MM.1S (cell line): ENCODE data around the gene THADA.

Experiments used
- DNase-seq: peaks from one replicate; pipeline ENCODE4 v3.0.0-alpha.2; 2015
- H2AFZ ChIP-seq: fragments of 300-600 bp; sonication (generic); 2 replicates; pipeline ENCODE4 v1.6.0; 2016; ENCODE audit warnings: antibody characterized with exemption, low read length
- H3F3A ChIP-seq: fragments of 300-600 bp; sonication (generic); 2 replicates; pipeline ENCODE4 v1.6.1; 2016; ENCODE audit warnings: mild to moderate bottlenecking, antibody characterized with exemption, low read length, moderate library complexity, mixed read lengths; ENCODE audit not compliant: insufficient read depth
- H3K27ac ChIP-seq: fragments of 300-600 bp; sonication (generic); 2 replicates; pipeline ENCODE4 v1.5.1; 2016; ENCODE audit warnings: mild to moderate bottlenecking, low read length
- H3K27me3 ChIP-seq: fragments of 300-600 bp; sonication (generic); replicated peaks from 2 replicates; pipeline ENCODE4 v1.6.0; 2016; ENCODE audit warnings: low read length; ENCODE audit not compliant: insufficient read depth
- H3K36me3 ChIP-seq: fragments of 300-600 bp; sonication (generic); replicated peaks from 2 replicates; pipeline ENCODE4 v1.6.1; 2016; ENCODE audit warnings: mild to moderate bottlenecking, low read length, mixed read lengths; ENCODE audit not compliant: insufficient read depth
- H3K4me1 ChIP-seq: fragments of 300-600 bp; sonication (generic); 2 replicates; pipeline ENCODE4 v1.6.1; 2016; ENCODE audit warnings: low read length, mixed read lengths
- H3K4me2 ChIP-seq: fragments of 300-600 bp; sonication (generic); 2 replicates; pipeline ENCODE4 v1.6.0; 2016; ENCODE audit warnings: low read depth, low read length
- H3K4me3 ChIP-seq: fragments of 300-600 bp; sonication (generic); 2 replicates; pipeline ENCODE4 v1.5.1; 2016; ENCODE audit warnings: low read length, mixed read lengths
- H3K79me2 ChIP-seq: fragments of 300-600 bp; sonication (generic); 2 replicates; pipeline ENCODE4 v1.6.1; 2016; ENCODE audit warnings: mixed run types, low read length, mixed read lengths
- H3K9ac ChIP-seq: fragments of 300-600 bp; sonication (generic); 2 replicates; pipeline ENCODE4 v1.6.1; 2016; ENCODE audit warnings: low read length, mixed read lengths
- H3K9me2 ChIP-seq: fragments of 300-600 bp; sonication (generic); replicated peaks from 2 replicates; pipeline ENCODE4 v1.6.1; 2016; ENCODE audit warnings: mild to moderate bottlenecking, low read length, mixed read lengths; ENCODE audit not compliant: insufficient read depth
- H3K9me3 ChIP-seq: fragments of 300-600 bp; sonication (generic); replicated peaks from 2 replicates; pipeline ENCODE4 v1.6.1; 2016; ENCODE audit warnings: mild to moderate bottlenecking, low read length, mixed read lengths; ENCODE audit not compliant: insufficient read depth
- H4K20me1 ChIP-seq: fragments of 300-600 bp; sonication (generic); 2 replicates; pipeline ENCODE4 v1.6.1; 2016; ENCODE audit warnings: mild to moderate bottlenecking, low read length, moderate library complexity, mixed read lengths; ENCODE audit not compliant: insufficient read depth
- CTCF ChIP-seq: fragments of 300-600 bp; sonication (generic); IDR thresholded peaks from 2 replicates; pipeline ENCODE4 v1.5.1; 2016; ENCODE audit warnings: antibody characterized with exemption, low read length, mixed read lengths
- EZH2 ChIP-seq: fragments of 300-600 bp; sonication (generic); optimal IDR thresholded peaks from 2 replicates; pipeline ENCODE3; 2017; ENCODE audit warnings: low read depth, mild to moderate bottlenecking, antibody characterized with exemption, low read length, mixed read lengths
- EZH2phosphoT487 ChIP-seq: fragments of 300-600 bp; sonication (generic); IDR thresholded peaks from 2 replicates; pipeline ENCODE4 v1.6.1; 2018; ENCODE audit warnings: antibody characterized with exemption, low read length

The THADA gene

GRCh38 chr2:43238813-43239212 is 357.0 kb downstream of the THADA start:
- Histone ChIP-seq H3K9ac (no peak overlapping the region), H2AFZ (no peak overlapping the region), H3K79me2 (no peaks in the 10 kb centered on the region), H3K4me2 (no peak overlapping the region), H3F3A (no peaks in the 10 kb centered on the region), H3K9me3 (no peaks in the 10 kb centered on the region), H3K4me1 (no peaks in the 10 kb centered on the region), H3K4me3 (no peak overlapping the region), H3K27me3 (no peaks in the 10 kb centered on the region), H3K36me3 (no peaks in the 10 kb centered on the region), H3K9me2 (no peaks in the 10 kb centered on the region), H3K27ac (no peak overlapping the region), H4K20me1 (no peaks in the 10 kb centered on the region)
- TF ChIP-seq CTCF (no peak), EZH2phosphoT487 (no peak), EZH2 (no peak)
- no peak for DNase-seq

GRCh38 chr2:43238176-43238575 is 357.7 kb downstream of the THADA start:
- Histone ChIP-seq H4K20me1 (no peaks in the 10 kb centered on the region), H3K27me3 (no peaks in the 10 kb centered on the region), H3K4me3 (no peak overlapping the region), H3K9me3 (no peaks in the 10 kb centered on the region), H3K9ac (no peak overlapping the region), H3K36me3 (no peaks in the 10 kb centered on the region), H2AFZ (no peak overlapping the region), H3F3A (no peaks in the 10 kb centered on the region), H3K79me2 (no peaks in the 10 kb centered on the region), H3K27ac (no peak overlapping the region), H3K4me1 (no peaks in the 10 kb centered on the region), H3K9me2 (no peaks in the 10 kb centered on the region), H3K4me2 (no peak overlapping the region)
- DNase-seq, result peak; percentile 18
- TF ChIP-seq EZH2phosphoT487, result no peak
- no peak for TF ChIP-seq CTCF
- no peak for TF ChIP-seq EZH2

DNA sequence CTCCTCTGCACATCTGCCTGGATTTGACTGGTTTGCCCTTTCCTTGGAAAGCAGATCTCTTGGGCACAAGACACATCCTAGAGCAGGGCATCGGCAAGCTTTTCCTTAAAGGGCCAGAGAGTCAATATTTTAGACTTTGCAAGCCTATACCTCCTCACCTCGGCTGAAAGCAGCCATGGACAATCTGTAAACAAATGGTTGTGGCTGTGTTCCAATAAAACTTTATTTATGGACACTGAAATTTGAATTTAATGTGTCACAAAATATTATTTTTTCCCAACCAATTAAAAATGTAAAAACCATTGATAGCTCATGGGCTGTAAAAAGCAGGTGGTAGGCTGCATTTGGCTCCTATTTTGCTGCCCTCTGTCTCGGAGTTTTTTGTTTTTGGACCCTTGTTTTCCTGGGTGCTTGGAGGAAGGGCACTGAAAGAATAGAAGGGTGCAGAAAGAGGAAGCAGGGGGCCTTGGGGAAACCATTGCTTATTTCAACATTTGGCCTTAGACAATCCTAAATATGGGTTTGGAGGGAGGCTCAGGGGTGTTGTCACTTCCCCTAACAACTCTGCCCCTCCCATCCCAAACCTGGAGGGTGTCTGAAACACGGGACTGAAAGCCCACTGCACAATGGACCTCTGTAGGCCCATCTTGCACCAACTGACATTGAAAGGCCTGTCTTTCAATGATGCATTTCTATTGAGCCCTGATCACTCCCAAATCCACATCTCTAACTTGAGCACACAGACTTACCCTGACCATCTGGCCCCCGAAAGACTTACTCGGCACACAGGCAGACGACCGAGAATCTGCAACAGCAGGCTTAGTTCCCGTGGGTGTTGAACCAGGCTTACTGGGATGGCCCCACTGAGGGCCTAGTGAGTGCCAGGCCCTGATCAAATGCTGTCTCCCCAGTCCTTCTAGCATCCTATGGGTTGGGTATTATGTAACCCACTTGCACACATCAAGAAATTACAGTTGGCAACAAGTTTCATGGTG is 362.3 kb downstream of the THADA start:
- Histone ChIP-seq H3K4me2 (no peak overlapping the region), H3K9ac (no peak overlapping the region), H3K4me1 (peaks cover 10% of the 10 kb centered on the region), H3K36me3 (no peaks in the 10 kb centered on the region), H3F3A (peaks cover 10% of the 10 kb centered on the region), H3K27me3 (no peaks in the 10 kb centered on the region), H2AFZ (no peak overlapping the region), H3K9me2 (no peaks in the 10 kb centered on the region), H3K4me3 (no peak overlapping the region), H3K27ac (no peak overlapping the region), H3K79me2 (no peaks in the 10 kb centered on the region), H3K9me3 (no peaks in the 10 kb centered on the region), H4K20me1 (no peaks in the 10 kb centered on the region)
- DNase-seq, result no peak
- no peak for TF ChIP-seq EZH2phosphoT487
- TF ChIP-seq EZH2, result no peak
- TF ChIP-seq CTCF, result no peak
